ENCODE measurements around the gene MATN1. TPM values are rescaled to one million over a fixed set of nuclear protein-coding genes. Genes with fewer than 3 reads are reported as not detected.
A peak's percentile ranks its signal among the peaks of the same experiment; 100 is the strongest.

The MATN1 gene
- total RNA-seq, 1 donor from 2014 or later = not detected

GRCh38 chr1:30755334-30755733 lies 31.9 kb upstream of the MATN1 start:
- no peak for DNase-seq
- Histone ChIP-seq H3K27me3 (no peaks in the 10 kb centered on the region), H3K4me3 (peak overlapping the region; percentile 58), H3K9me3 (no peaks in the 10 kb centered on the region), H3K4me1 (peaks cover 31% of the 10 kb centered on the region), H3K27ac (no peak overlapping the region), H3K36me3 (no peaks in the 10 kb centered on the region)
- no peak for ATAC-seq
- intact Hi-C loops (cut with DNase I) = no loop called here
- TF ChIP-seq CTCF (IDR thresholded peaks at IDR 0.05) = no peak

- Histone ChIP-seq H3K27me3 (no peaks in the 10 kb centered on the region), H3K4me3 (peak overlapping the region; percentile 58), H3K4me1 (peaks cover 32% of the 10 kb centered on the region), H3K9me3 (no peaks in the 10 kb centered on the region), H3K36me3 (no peaks in the 10 kb centered on the region), H3K27ac (peak overlapping the region; percentile 49)
- ATAC-seq = peak; percentile 4
- DNase-seq = no peak
- intact Hi-C loops (cut with DNase I) = no loop called here
- no peak for TF ChIP-seq CTCF (IDR thresholded peaks at IDR 0.05)
These were observed 31.3 kb upstream of the MATN1 start for GRCh38 chr1:30754684-30755171.

GRCh38 chr1:30753660-30754123 lies 30.3 kb upstream of the MATN1 start:
- H3K9me3 ChIP-seq = no peaks in the 10 kb centered on the region
- ATAC-seq (peak; percentile 6), DNase-seq (no peak)
- peaks cover 39% of the 10 kb centered on the region for H3K4me1 ChIP-seq
- H3K27me3 ChIP-seq = no peaks in the 10 kb centered on the region
- H3K36me3 ChIP-seq = no peaks in the 10 kb centered on the region
- peak overlapping the region; percentile 58 for H3K4me3 ChIP-seq
- no peak for TF ChIP-seq CTCF (IDR thresholded peaks at IDR 0.05)
- peak overlapping the region; percentile 49 for H3K27ac ChIP-seq
- intact Hi-C loops (cut with DNase I) = no loop called here

- no peaks in the 10 kb centered on the region for H3K27me3 ChIP-seq
- H3K4me1 ChIP-seq = peaks cover 41% of the 10 kb centered on the region
- TF ChIP-seq CTCF (IDR thresholded peaks at IDR 0.05) = no peak
- H3K36me3 ChIP-seq = no peaks in the 10 kb centered on the region
- DNase-seq (no peak), ATAC-seq (no peak)
- H3K27ac ChIP-seq = no peak overlapping the region
- peak overlapping the region; percentile 58 for H3K4me3 ChIP-seq
- intact Hi-C loops (cut with DNase I) = no loop called here
- no peaks in the 10 kb centered on the region for H3K9me3 ChIP-seq
These were observed 29.7 kb upstream of the MATN1 start for GRCh38 chr1:30753118-30753517.

GRCh38 chr1:30752651-30752908 lies 29.2 kb upstream of the MATN1 start:
- H3K9me3 ChIP-seq = no peaks in the 10 kb centered on the region
- H3K27ac ChIP-seq = no peak overlapping the region
- intact Hi-C loops (cut with DNase I) = no loop called here
- H3K4me1 ChIP-seq = peaks cover 41% of the 10 kb centered on the region
- no peak overlapping the region for H3K4me3 ChIP-seq
- no peaks in the 10 kb centered on the region for H3K36me3 ChIP-seq
- no peaks in the 10 kb centered on the region for H3K27me3 ChIP-seq
- TF ChIP-seq CTCF (IDR thresholded peaks at IDR 0.05) = no peak
- no peak for ATAC-seq
- DNase-seq = no peak

Data from upper lobe of right lung (tissue), 1 donor.